Skeletal muscle cell (primary cell): ENCODE measurements around the gene CREG1.
"Not testable (repeated sequence)": the region's sequence is repeated elsewhere in the genome, so short reads cannot be mapped to it uniquely, and the experiment has no call there.

Experiments
- DNase-seq: peaks from one replicate; pipeline ENCODE4 v3.0.0-alpha.2; 2010; ENCODE audit warnings: low read depth
- H3K4me3 ChIP-seq: 2 replicates; pipeline ENCODE4 v1.5.1; 2011; ENCODE audit warnings: low read depth, mild to moderate bottlenecking, control low read depth, low read length, moderate library complexity

Gene CREG1

GRCh38 chr1:167553136-167554027 is at the start of gene CREG1:
CREG1 (minus strand) TSS chr1:167553762.
- peak; percentile 77 for DNase-seq
- H3K4me3 ChIP-seq, result peak within 1 kb of the TSS; percentile 65

- no peak overlapping the region for H3K4me3 ChIP-seq
- DNase-seq, result no peak
Observed at GRCh38 chr1:167602840-167603239, 49.3 kb upstream of the CREG1 start.

- DNase-seq, result no peak
Observed at GRCh38 chr1:167601442-167602383, 48.2 kb upstream of the CREG1 start.

GRCh38 chr1:167599957-167600581 is 46.5 kb upstream of the CREG1 start:
- no peak overlapping the region for H3K4me3 ChIP-seq
- peak; percentile 45 for DNase-seq

More at GRCh38 chr1:167601442-167602383, 48.2 kb upstream of the CREG1 start:
- H3K4me3 ChIP-seq, result no peak overlapping the region

- no peak overlapping the region for H3K4me3 ChIP-seq
- no peak for DNase-seq
Observed at GRCh38 chr1:167594822-167595221, 41.3 kb upstream of the CREG1 start.

- no peak for DNase-seq
- no peak overlapping the region for H3K4me3 ChIP-seq
Observed at GRCh38 chr1:167593860-167594259, 40.3 kb upstream of the CREG1 start.

- DNase-seq, result no peak
- H3K4me3 ChIP-seq, result no peak overlapping the region
Observed at GRCh38 chr1:167592475-167592874, 38.9 kb upstream of the CREG1 start.

- no peak for DNase-seq
- no peak overlapping the region for H3K4me3 ChIP-seq
Observed at GRCh38 chr1:167588361-167588760, 34.8 kb upstream of the CREG1 start.

- no peak overlapping the region for H3K4me3 ChIP-seq
- DNase-seq, result no peak
Observed at GRCh38 chr1:167587872-167588271, 34.3 kb upstream of the CREG1 start.

- DNase-seq, result no peak
- H3K4me3 ChIP-seq, result no peak overlapping the region
Observed at GRCh38 chr1:167587342-167587741, 33.8 kb upstream of the CREG1 start.

GRCh38 chr1:167584581-167584980 is 31.0 kb upstream of the CREG1 start:
- DNase-seq, result no peak
- no peak overlapping the region for H3K4me3 ChIP-seq

GRCh38 chr1:167582722-167583121 is 29.2 kb upstream of the CREG1 start:
- DNase-seq, result no peak
- no peak overlapping the region for H3K4me3 ChIP-seq

GRCh38 chr1:167582064-167582463 is 28.5 kb upstream of the CREG1 start:
- no peak for DNase-seq
- H3K4me3 ChIP-seq, result no peak overlapping the region

- no peak for DNase-seq
Observed at GRCh38 chr1:167579986-167580385, 26.4 kb upstream of the CREG1 start.

GRCh38 chr1:167578939-167579521 is 25.5 kb upstream of the CREG1 start:
- DNase-seq, result no peak
- H3K4me3 ChIP-seq, result no peak overlapping the region

More at GRCh38 chr1:167579986-167580385, 26.4 kb upstream of the CREG1 start:
- H3K4me3 ChIP-seq, result no peak overlapping the region

GRCh38 chr1:167575649-167576048 is 22.1 kb upstream of the CREG1 start:
- no peak overlapping the region for H3K4me3 ChIP-seq

GRCh38 chr1:167573035-167573434 is 19.5 kb upstream of the CREG1 start:
- no peak for DNase-seq
- no peak overlapping the region for H3K4me3 ChIP-seq

More at GRCh38 chr1:167575649-167576048, 22.1 kb upstream of the CREG1 start:
- DNase-seq, result no peak

GRCh38 chr1:167570712-167571111 is 17.1 kb upstream of the CREG1 start:
- H3K4me3 ChIP-seq, DNase-seq: not testable (repeated sequence)

GRCh38 chr1:167567663-167568062 is 14.1 kb upstream of the CREG1 start:
- H3K4me3 ChIP-seq, result no peak overlapping the region
- DNase-seq, result no peak
